Measurements from ENCODE around the gene PTP4A2. TPM values are rescaled to one million over a fixed set of nuclear protein-coding genes. Genes with fewer than 3 reads are reported as not detected.
"Not testable (repeated sequence)": the region's sequence is repeated elsewhere in the genome, so short reads cannot be mapped to it uniquely, and the experiment has no call there.

Gene PTP4A2
- total and polyA plus RNA-seq, 4 donors, result 72.0 to 244 (median 188) TPM

DNA sequence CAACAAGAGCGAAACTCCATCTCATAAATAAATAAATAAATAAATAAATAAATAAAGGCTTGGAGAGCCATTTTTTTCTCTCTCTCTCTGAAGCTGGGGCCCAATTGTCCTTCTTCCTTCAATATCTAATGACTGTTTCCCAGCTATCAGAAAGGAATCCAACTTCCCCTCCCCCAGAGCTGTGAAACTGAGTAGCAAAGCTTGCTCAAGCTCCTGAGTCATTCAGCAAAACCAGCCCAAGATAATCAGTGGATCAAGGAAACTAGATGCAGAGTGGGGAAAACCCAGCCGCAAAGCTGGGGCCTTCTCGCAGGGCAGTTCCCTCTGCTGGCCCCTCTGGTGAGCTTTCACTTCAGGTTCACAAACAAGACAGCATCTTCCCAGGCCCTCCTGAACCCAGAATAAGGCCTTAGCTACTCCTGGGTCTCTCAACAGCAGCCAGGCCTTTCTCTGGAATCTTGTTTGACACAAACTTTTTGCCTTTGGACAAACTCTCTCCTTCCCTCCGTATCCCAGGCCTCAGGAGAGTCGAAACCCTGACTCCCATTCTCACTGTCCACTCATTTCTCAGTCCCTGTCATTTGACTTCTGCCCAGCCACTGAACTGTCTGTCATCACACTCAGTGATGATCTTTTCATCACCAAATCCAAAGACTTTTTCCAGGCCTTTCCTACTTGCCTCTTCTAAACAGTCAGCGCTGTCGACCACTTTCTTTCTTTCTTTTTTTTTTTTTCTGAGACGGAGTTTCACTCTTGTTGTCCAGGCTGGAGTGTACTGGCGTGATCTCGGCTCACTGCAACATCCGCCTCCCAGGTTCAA, 18.0 kb upstream of the PTP4A2 start:
- Histone ChIP-seq H3K4me1 (ENCODE audit: control insufficient read depth in 1 of 2, insufficient read depth in 2 of 2, low read length in 2 of 2) (peaks cover 2 to 5% of the 10 kb centered on the region in 2 donors), H3K27me3 (ENCODE audit: control insufficient read depth in 1 of 2, insufficient read depth in 2 of 2, low read length in 1 of 2) (no peaks in the 10 kb centered on the region), H3K9me3 (ENCODE audit: control insufficient read depth, low read length) (no peaks in the 10 kb centered on the region), H3K4me3 (ENCODE audit: low read length in 2 of 2) (no peak overlapping the region), H3K36me3 (ENCODE audit: control insufficient read depth in 1 of 2, insufficient read depth in 2 of 2, low read length in 1 of 2) (no peaks in the 10 kb centered on the region), H3K27ac (ENCODE audit: low read depth in 1 of 2, low read length in 2 of 2) (peak overlapping the region; percentile 85 to 93)
- ATAC-seq (ENCODE audit: low FRiP score), result peak; percentile 89
- WGBS, 2 donors, result 46 to 51% methylated on average over 11 of the region's 11 CpGs
- peak; percentile 87 to 91 for DNase-seq
- intact Hi-C loops (cut with DNase I), result loop anchor here in 1 of 2 donors (2.0 kb wide), 1 partner anchor 17 kb away; the partner anchor contains the start of gene PTP4A2

GRCh38 chr1:31954607-31955283, 16.6 kb upstream of the PTP4A2 start:
- Histone ChIP-seq H3K4me3 (ENCODE audit: low read length in 2 of 2) (no peak overlapping the region), H3K36me3 (ENCODE audit: control insufficient read depth in 1 of 2, insufficient read depth in 2 of 2, low read length in 1 of 2) (no peaks in the 10 kb centered on the region), H3K27ac (ENCODE audit: low read depth in 1 of 2, low read length in 2 of 2) (peak overlapping the region; percentile 9 to 80), H3K27me3 (ENCODE audit: control insufficient read depth in 1 of 2, insufficient read depth in 2 of 2, low read length in 1 of 2) (no peaks in the 10 kb centered on the region), H3K4me1 (ENCODE audit: control insufficient read depth in 1 of 2, insufficient read depth in 2 of 2, low read length in 2 of 2) (peaks cover 2 to 5% of the 10 kb centered on the region in 2 donors), H3K9me3 (ENCODE audit: control insufficient read depth, low read length) (no peaks in the 10 kb centered on the region)
- WGBS, 2 donors, result 14 to 16% methylated on average over 6 of the region's 6 CpGs
- ATAC-seq (ENCODE audit: low FRiP score) (peak; percentile 91), DNase-seq (peak; percentile 92 to 93)
- intact Hi-C loops (cut with DNase I), result loop anchor here in 1 of 2 donors (2.0 kb wide), 1 partner anchor 16 kb away; the partner anchor contains the start of gene PTP4A2

DNA sequence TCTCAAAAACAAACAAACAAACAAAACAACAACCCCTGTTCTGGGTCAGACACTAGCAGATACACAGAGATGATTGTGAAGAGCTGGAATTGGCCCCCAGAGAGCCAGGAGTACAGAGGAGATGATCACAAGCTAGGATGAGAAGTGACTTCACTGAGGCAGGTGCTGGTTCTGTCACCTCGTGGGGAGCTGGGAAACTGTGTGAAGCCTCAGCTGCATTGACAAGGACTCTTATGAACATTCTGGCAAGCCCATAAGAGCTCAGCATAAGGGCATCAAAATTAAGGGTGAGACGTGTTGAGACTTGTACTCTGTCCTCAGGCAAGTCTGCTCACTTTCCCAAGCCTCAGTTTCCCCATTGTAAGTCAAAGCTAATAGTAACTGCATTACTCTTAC, 14.7 kb upstream of the PTP4A2 start:
- H3K4me3 ChIP-seq (ENCODE audit: low read length in 2 of 2), result no peak overlapping the region
- intact Hi-C loops (cut with DNase I), result no loop called here
- no peaks in the 10 kb centered on the region for H3K27me3 ChIP-seq (ENCODE audit: control insufficient read depth in 1 of 2, insufficient read depth in 2 of 2, low read length in 1 of 2)
- ATAC-seq (ENCODE audit: low FRiP score) (no peak), DNase-seq (no peak)
- no peaks in the 10 kb centered on the region for H3K9me3 ChIP-seq (ENCODE audit: control insufficient read depth, low read length)
- H3K27ac ChIP-seq (ENCODE audit: low read depth in 1 of 2, low read length in 2 of 2), result no peak overlapping the region
- H3K4me1 ChIP-seq (ENCODE audit: control insufficient read depth in 1 of 2, insufficient read depth in 2 of 2, low read length in 2 of 2), result peaks cover 2 to 5% of the 10 kb centered on the region in 2 donors
- no peaks in the 10 kb centered on the region for H3K36me3 ChIP-seq (ENCODE audit: control insufficient read depth in 1 of 2, insufficient read depth in 2 of 2, low read length in 1 of 2)
- 90% methylated on average over 2 of the region's 2 CpGs for WGBS, 2 donors

DNA sequence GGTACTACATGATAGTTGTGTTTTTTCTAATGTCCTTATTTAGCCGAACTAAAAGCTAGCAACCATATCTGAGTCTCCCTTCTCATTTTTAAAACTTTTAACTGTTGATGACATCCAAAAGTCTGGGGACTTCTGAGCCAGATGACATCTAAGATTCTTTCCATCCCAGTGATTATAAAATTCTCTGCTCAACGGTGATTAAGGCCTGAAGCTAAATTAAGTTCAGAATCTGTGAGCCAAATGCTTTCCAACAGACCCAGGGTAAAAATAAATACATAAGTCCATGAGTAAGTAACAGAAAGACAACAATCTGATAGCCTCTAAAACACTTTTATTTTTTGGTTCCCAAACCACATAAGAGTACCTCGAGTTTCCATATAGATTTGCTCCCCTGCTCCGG, 13.1 kb upstream of the PTP4A2 start:
- peaks cover 2 to 5% of the 10 kb centered on the region in 2 donors for H3K4me1 ChIP-seq (ENCODE audit: control insufficient read depth in 1 of 2, insufficient read depth in 2 of 2, low read length in 2 of 2)
- no peaks in the 10 kb centered on the region for H3K9me3 ChIP-seq (ENCODE audit: control insufficient read depth, low read length)
- intact Hi-C loops (cut with DNase I), result no loop called here
- DNase-seq (no peak), ATAC-seq (ENCODE audit: low FRiP score) (no peak)
- no peak overlapping the region for H3K4me3 ChIP-seq (ENCODE audit: low read length in 2 of 2)
- no peaks in the 10 kb centered on the region for H3K36me3 ChIP-seq (ENCODE audit: control insufficient read depth in 1 of 2, insufficient read depth in 2 of 2, low read length in 1 of 2)
- H3K27me3 ChIP-seq (ENCODE audit: control insufficient read depth in 1 of 2, insufficient read depth in 2 of 2, low read length in 1 of 2), result no peaks in the 10 kb centered on the region
- 16 to 24% methylated on average over 4 of the region's 4 CpGs for WGBS, 2 donors
- H3K27ac ChIP-seq (ENCODE audit: low read depth in 1 of 2, low read length in 2 of 2), result no peak overlapping the region

DNA sequence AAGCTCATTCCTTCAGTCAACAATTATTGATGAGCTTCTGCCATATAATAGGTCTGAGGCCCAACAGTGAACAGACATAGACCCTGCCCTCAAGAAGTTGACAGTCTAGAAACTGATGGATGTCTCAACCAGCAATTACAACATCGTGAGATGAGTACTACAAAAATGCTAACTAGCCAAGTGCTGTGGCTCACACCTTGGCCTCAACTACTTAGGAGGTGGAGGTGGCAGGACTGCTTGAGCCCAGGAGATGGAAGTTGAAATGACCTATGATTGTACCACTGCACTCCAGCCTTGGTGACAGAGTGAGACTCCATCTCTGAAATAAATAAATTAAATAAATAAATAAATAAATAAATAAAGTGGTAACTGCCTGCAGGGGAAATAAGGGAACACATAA, 11.7 kb upstream of the PTP4A2 start:
- Histone ChIP-seq H3K4me3 (ENCODE audit: low read length in 2 of 2) (no peak overlapping the region), H3K36me3 (ENCODE audit: control insufficient read depth in 1 of 2, insufficient read depth in 2 of 2, low read length in 1 of 2) (no peaks in the 10 kb centered on the region), H3K27ac (ENCODE audit: low read depth in 1 of 2, low read length in 2 of 2) (no peak overlapping the region), H3K27me3 (ENCODE audit: control insufficient read depth in 1 of 2, insufficient read depth in 2 of 2, low read length in 1 of 2) (no peaks in the 10 kb centered on the region), H3K9me3 (ENCODE audit: control insufficient read depth, low read length) (no peaks in the 10 kb centered on the region), H3K4me1 (ENCODE audit: control insufficient read depth in 1 of 2, insufficient read depth in 2 of 2, low read length in 2 of 2) (no peaks in the 10 kb centered on the region)
- intact Hi-C loops (cut with DNase I), result no loop called here
- WGBS, 2 donors, result 88 to 92% methylated on average over 1 of the region's 1 CpG
- DNase-seq (no peak), ATAC-seq (ENCODE audit: low FRiP score) (no peak)

- intact Hi-C loops (cut with DNase I); H3K27ac ChIP-seq (ENCODE audit: low read depth in 1 of 2, low read length in 2 of 2); DNase-seq; H3K4me3 ChIP-seq (ENCODE audit: low read length in 2 of 2); H3K4me1 ChIP-seq (ENCODE audit: control insufficient read depth in 1 of 2, insufficient read depth in 2 of 2, low read length in 2 of 2); H3K27me3 ChIP-seq (ENCODE audit: control insufficient read depth in 1 of 2, insufficient read depth in 2 of 2, low read length in 1 of 2); H3K9me3 ChIP-seq (ENCODE audit: control insufficient read depth, low read length); ATAC-seq (ENCODE audit: low FRiP score); H3K36me3 ChIP-seq (ENCODE audit: control insufficient read depth in 1 of 2, insufficient read depth in 2 of 2, low read length in 1 of 2): not testable (repeated sequence)
- 98 to 100% methylated on average over 10 of the region's 10 CpGs for WGBS, 2 donors
These were observed 7.5 kb upstream of the PTP4A2 start for GRCh38 chr1:31945677-31946076.

- H3K27me3 ChIP-seq (ENCODE audit: control insufficient read depth in 1 of 2, insufficient read depth in 2 of 2, low read length in 1 of 2), result no peaks in the 10 kb centered on the region
- H3K27ac ChIP-seq (ENCODE audit: low read depth in 1 of 2, low read length in 2 of 2), result peak overlapping the region; percentile 2 to 81
- WGBS, 2 donors, result 5% methylated on average over 56 of the region's 56 CpGs
- ATAC-seq (ENCODE audit: low FRiP score) (peak; percentile 92), DNase-seq (peak; percentile 92 to 96)
- no peaks in the 10 kb centered on the region for H3K9me3 ChIP-seq (ENCODE audit: control insufficient read depth, low read length)
- no peaks in the 10 kb centered on the region for H3K4me1 ChIP-seq (ENCODE audit: control insufficient read depth in 1 of 2, insufficient read depth in 2 of 2, low read length in 2 of 2)
- intact Hi-C loops (cut with DNase I), result no loop called here
- H3K36me3 ChIP-seq (ENCODE audit: control insufficient read depth in 1 of 2, insufficient read depth in 2 of 2, low read length in 1 of 2), result no peaks in the 10 kb centered on the region
- peak overlapping the region in 1 of 2 donors; percentile 24 for H3K4me3 ChIP-seq (ENCODE audit: low read length in 2 of 2)
These were observed 6.3 kb upstream of the PTP4A2 start for GRCh38 chr1:31944205-31945089.

- ATAC-seq (ENCODE audit: low FRiP score) (no peak), DNase-seq (no peak)
- intact Hi-C loops (cut with DNase I), result no loop called here
- Histone ChIP-seq H3K36me3 (ENCODE audit: control insufficient read depth in 1 of 2, insufficient read depth in 2 of 2, low read length in 1 of 2) (no peaks in the 10 kb centered on the region), H3K4me3 (ENCODE audit: low read length in 2 of 2) (no peak overlapping the region), H3K9me3 (ENCODE audit: control insufficient read depth, low read length) (no peaks in the 10 kb centered on the region), H3K27ac (ENCODE audit: low read depth in 1 of 2, low read length in 2 of 2) (peak overlapping the region; percentile 2 to 81), H3K27me3 (ENCODE audit: control insufficient read depth in 1 of 2, insufficient read depth in 2 of 2, low read length in 1 of 2) (no peaks in the 10 kb centered on the region), H3K4me1 (ENCODE audit: control insufficient read depth in 1 of 2, insufficient read depth in 2 of 2, low read length in 2 of 2) (no peaks in the 10 kb centered on the region)
- WGBS, 2 donors, result 82 to 85% methylated on average over 3 of the region's 3 CpGs
These were observed 5.5 kb upstream of the PTP4A2 start for GRCh38 chr1:31943546-31944184.
